T-cell (primary cell): ENCODE results near the gene NEGR1. TPM values are rescaled to one million over a fixed set of nuclear protein-coding genes. Genes with fewer than 3 reads are reported as not detected.

Experiments
- ATAC-seq, 4 experiments: fragments of 200-7000 bp in 3 of 4; fragments of 150-1000 bp in 1 of 4; cut with Tn5 transposase; replicated peaks in 1 of 4; 1 replicate in 3 of 4; 2 replicates in 1 of 4; pipeline ENCODE4 v1.10.0; 2021; ENCODE audit warnings: moderate library complexity in 3 of 4, mild to moderate bottlenecking in 2 of 4, moderate number of reproducible peaks in 1 of 4
- CTCF ChIA-PET, 2 donors: fragments of 300-600 bp; sonication (Branson Sonifier 250); formaldehyde crosslinking; loops; one replicate each; lab custom pipeline; 2022; ENCODE audit warnings: antibody characterized with exemption in 2 of 2; lab: Charles Lee
- POLR2A ChIA-PET, 2 donors: fragments of 300-600 bp; sonication (Branson Sonifier 250); formaldehyde crosslinking; loops; one replicate each; lab custom pipeline; 2022; ENCODE audit warnings: antibody characterized with exemption in 2 of 2; lab: Charles Lee
- DNase-seq, 35 experiments: peaks; one replicate each; pipeline versions ENCODE4 v3.0.0 to v3.0.0-alpha.2; 2013 to 2023
- H3K27ac ChIP-seq: one replicate; pipeline ENCODE4 v1.5.1; 2013; ENCODE audit warnings: low read length
- H3K27me3 ChIP-seq, 2 experiments: replicated peaks in 1 of 2; 1 replicate in 1 of 2; 2 replicates in 1 of 2; pipeline versions ENCODE4 v1.6.1 to v1.7.0; 2013; ENCODE audit warnings: low read length in 1 of 2, mixed read lengths in 1 of 2; ENCODE audit not compliant: control insufficient read depth in 2 of 2, insufficient read depth in 2 of 2; ENCODE audit errors: extremely low read depth in 1 of 2
- H3K36me3 ChIP-seq, 2 donors: 1 replicate in 1 of 2; 2 replicates in 1 of 2; pipeline versions ENCODE4 v1.6.1 to v1.7.0; 2013; ENCODE audit warnings: low read length in 1 of 2; ENCODE audit not compliant: control insufficient read depth in 2 of 2, insufficient read depth in 1 of 2; ENCODE audit errors: extremely low read depth in 1 of 2
- H3K4me1 ChIP-seq, 2 experiments: 1 replicate in 1 of 2; 2 replicates in 1 of 2; pipeline versions ENCODE4 v1.6.1 to v1.7.0; 2013; ENCODE audit warnings: low read length in 2 of 2, mixed read lengths in 1 of 2; ENCODE audit not compliant: insufficient read depth in 2 of 2, control insufficient read depth in 1 of 2; ENCODE audit errors: extremely low read depth in 1 of 2
- H3K4me3 ChIP-seq, 2 donors: 1 replicate in 1 of 2; 2 replicates in 1 of 2; pipeline versions ENCODE4 v1.5.1 to v1.7.0; 2013; ENCODE audit warnings: mild to moderate bottlenecking in 2 of 2, low read length in 1 of 2, moderate library complexity in 1 of 2; ENCODE audit not compliant: control insufficient read depth in 1 of 2; ENCODE audit errors: extremely low read depth in 1 of 2
- H3K9me3 ChIP-seq: 2 replicates; pipeline ENCODE4 v1.7.0; 2013
- H3K27ac Mint-ChIP-seq, 2 donors: one replicate each; pipeline ENCODE4 v1.8.0; 2020 to 2021; ENCODE audit warnings: mild to moderate bottlenecking in 2 of 2, mixed read lengths in 2 of 2
- H3K27me3 Mint-ChIP-seq, 2 donors: one replicate each; pipeline ENCODE4 v1.8.0; 2021 to 2022; ENCODE audit warnings: mixed read lengths in 2 of 2
- H3K36me3 Mint-ChIP-seq: one replicate; pipeline ENCODE4 v1.8.0; 2021; ENCODE audit warnings: mixed read lengths
- H3K4me1 Mint-ChIP-seq, 3 donors: one replicate each; pipeline ENCODE4 v1.8.0; 2020 to 2022; ENCODE audit warnings: mixed read lengths in 3 of 3, mild to moderate bottlenecking in 1 of 3
- H3K4me3 Mint-ChIP-seq, 3 donors: one replicate each; pipeline ENCODE4 v1.8.0; 2020 to 2022; ENCODE audit warnings: mild to moderate bottlenecking in 3 of 3, mixed read lengths in 3 of 3, moderate library complexity in 3 of 3
- H3K9me3 Mint-ChIP-seq, 3 donors: one replicate each; pipeline ENCODE4 v1.8.0; 2020 to 2022; ENCODE audit warnings: mixed read lengths in 3 of 3
- WGBS: methylation state at CpG from one replicate; pipeline ENCODE4 v1.1.5; 2013; ENCODE audit warnings: missing lambda C conversion rate; ENCODE audit not compliant: insufficient coverage; 5-methylcytosine and 5-hydroxymethylcytosine counted together
- total RNA-seq, 35 experiments: library from RNA in 6 of 35; stranded (reverse) in 6 of 35; fragments of 120-200 nt in 1 of 35; gene quantifications; one replicate each; pipeline versions ENCODE4 v1.2.1 to v1.2.4 and lab custom pipeline; 2013 to 2026

Gene NEGR1
- total RNA-seq, 5 donors from 2014 or later (not counting 1 experiment from before 2014, with no cell fraction given) = 0.05 to 0.26 (median 0.14) TPM; not detected in 1

DNA sequence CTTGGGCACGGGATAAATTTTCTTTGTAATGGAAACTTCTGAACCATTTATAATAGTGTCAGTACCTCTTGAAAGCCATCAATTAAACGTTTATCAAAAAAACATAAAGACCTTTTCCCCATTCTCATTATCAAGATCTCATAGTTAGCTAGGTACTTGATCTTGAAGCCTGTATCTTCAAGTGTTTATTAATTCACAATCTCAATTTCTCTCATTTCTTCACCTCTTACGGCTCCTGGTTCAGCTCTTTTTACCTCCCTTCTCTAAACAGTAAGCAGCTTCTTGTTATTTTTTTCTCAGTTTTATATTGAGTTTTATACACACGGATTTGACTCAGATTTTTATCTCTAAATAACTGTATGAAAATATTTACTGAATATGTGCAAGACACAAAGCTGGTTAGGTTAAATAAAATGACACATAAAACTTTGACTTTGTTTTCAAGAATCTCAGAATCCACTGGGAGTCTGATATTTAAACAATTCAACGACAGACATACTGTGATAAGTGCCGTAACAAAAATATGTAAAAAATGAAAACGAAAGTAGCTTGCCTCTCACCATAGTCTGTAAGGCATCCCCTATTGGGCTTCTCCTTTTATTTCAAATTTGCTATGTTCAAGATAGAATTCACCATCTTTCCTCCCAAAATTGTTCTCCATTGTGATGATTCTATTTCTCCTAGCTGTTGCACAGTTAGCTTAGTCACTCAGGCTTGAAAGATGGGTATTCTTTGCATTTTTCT lies 789.9 kb downstream of the NEGR1 start:
- POLR2A ChIA-PET = no interaction called here
- CTCF ChIA-PET = no interaction called here
- Mint-ChIP-seq H3K9me3 (no peaks in the 10 kb centered on the region), H3K4me3 (no peak overlapping the region), H3K27me3 (no peaks in the 10 kb centered on the region), H3K4me1 (no peaks in the 10 kb centered on the region), H3K27ac (no peak overlapping the region), H3K36me3 (no peaks in the 10 kb centered on the region)
- DNase-seq (no peak), ATAC-seq (no peak)
- no peak overlapping the region for H3K4me3 ChIP-seq
- no peaks in the 10 kb centered on the region for H3K4me1 ChIP-seq
- WGBS = 48% methylated on average over 2 of the region's 7 CpGs
- H3K9me3 ChIP-seq = no peaks in the 10 kb centered on the region
- H3K36me3 ChIP-seq = no peaks in the 10 kb centered on the region
- no peak overlapping the region for H3K27ac ChIP-seq
- no peaks in the 10 kb centered on the region for H3K27me3 ChIP-seq

DNA sequence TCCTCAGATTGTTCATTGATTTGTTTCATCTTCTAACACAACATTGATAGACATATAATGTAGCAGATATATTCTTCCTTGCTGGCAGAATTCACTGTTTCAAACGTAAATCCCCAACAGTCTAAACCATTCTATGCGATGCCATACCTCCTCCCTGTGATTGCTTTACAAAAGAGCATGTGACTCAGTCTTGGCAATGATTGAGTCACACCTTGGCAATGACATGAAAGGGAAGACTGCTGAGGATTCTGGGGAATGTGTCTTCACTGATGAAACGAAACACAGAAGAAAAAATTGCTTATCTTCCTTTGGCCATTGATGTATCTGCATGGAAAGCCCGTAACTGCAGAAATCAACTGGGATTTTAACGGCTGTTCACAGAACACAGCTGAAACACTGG lies 791.9 kb downstream of the NEGR1 start:
- no peaks in the 10 kb centered on the region for H3K4me1 ChIP-seq
- DNase-seq (no peak), ATAC-seq (no peak)
- H3K27ac ChIP-seq = no peak overlapping the region
- H3K36me3 ChIP-seq = no peaks in the 10 kb centered on the region
- POLR2A ChIA-PET = no interaction called here
- no peak overlapping the region for H3K27ac Mint-ChIP-seq
- no peaks in the 10 kb centered on the region for H3K4me1 Mint-ChIP-seq
- no peaks in the 10 kb centered on the region for H3K27me3 ChIP-seq
- no peak overlapping the region for H3K4me3 ChIP-seq
- H3K36me3 Mint-ChIP-seq = no peaks in the 10 kb centered on the region
- no peaks in the 10 kb centered on the region for H3K9me3 ChIP-seq
- no peak overlapping the region for H3K4me3 Mint-ChIP-seq
- H3K27me3 Mint-ChIP-seq = no peaks in the 10 kb centered on the region
- peaks cover 0 to 2% (median 0%) of the 10 kb centered on the region in 3 donors for H3K9me3 Mint-ChIP-seq
- 78% methylated on average over 2 of the region's 5 CpGs for WGBS
- CTCF ChIA-PET = no interaction called here

DNA sequence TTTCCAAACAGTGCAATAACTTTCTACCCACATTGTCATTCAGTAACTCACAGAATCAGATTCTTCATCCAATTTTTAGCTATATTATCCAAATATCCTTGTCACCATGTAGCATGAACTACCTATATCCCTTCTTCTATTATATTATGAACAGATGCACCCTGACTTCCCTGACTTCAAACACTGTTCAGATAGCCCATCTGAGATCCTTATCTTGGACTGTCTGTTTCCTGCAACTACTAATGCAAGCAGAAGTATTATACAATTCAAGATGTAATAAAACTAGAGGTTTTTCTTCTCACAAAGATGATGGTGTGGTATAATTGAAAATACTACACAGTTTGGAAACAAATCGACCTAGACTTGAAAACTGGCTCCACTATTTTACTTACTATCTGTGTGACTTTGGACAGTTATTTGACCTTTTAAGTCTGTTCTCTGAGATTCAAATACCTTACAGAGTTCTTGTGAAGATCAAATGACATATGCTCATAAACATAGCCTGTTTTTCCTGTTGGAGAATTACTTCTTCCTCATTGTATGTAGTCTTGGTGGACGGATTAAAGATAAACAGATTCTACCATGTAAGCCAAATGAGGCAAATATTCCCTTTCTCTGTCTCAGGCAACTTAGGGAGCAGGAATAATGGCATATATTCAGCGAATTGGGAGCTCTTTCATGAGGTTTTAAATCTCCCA lies 793.6 kb downstream of the NEGR1 start:
- Histone ChIP-seq H3K27ac (no peak overlapping the region), H3K4me1 (no peaks in the 10 kb centered on the region), H3K9me3 (no peaks in the 10 kb centered on the region), H3K36me3 (no peaks in the 10 kb centered on the region), H3K27me3 (no peaks in the 10 kb centered on the region), H3K4me3 (no peak overlapping the region)
- Mint-ChIP-seq H3K36me3 (no peaks in the 10 kb centered on the region), H3K4me3 (no peak overlapping the region), H3K4me1 (no peaks in the 10 kb centered on the region), H3K27me3 (no peaks in the 10 kb centered on the region), H3K27ac (no peak overlapping the region), H3K9me3 (peaks cover 0 to 2% (median 0%) of the 10 kb centered on the region in 3 donors)
- no peak for ATAC-seq
- ChIA-PET CTCF (no interaction called here), POLR2A (no interaction called here)
- DNase-seq = no peak
- no CpG with 5 or more reads among the region's 3 CpGs for whole genome bisulfite sequencing

DNA sequence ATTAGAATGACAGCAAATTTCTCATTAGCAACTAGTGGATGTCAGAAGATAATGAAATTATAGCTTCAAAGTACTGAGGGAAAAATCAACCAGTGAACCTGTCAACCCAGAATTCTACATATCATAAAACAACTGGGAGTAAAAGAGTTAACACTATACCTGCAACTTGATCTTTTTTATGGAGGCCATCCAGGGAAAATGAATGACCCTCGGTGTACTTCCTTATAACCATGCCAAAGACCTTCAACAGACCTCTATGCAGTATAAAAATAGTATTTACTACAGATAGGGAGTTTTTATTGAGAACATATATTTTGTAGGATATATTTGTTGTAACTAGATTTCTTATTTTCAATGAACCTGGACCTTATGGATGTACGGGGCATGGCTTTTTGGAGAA lies 809.0 kb downstream of the NEGR1 start:
- Mint-ChIP-seq H3K4me3 (no peak overlapping the region), H3K4me1 (no peaks in the 10 kb centered on the region), H3K36me3 (no peaks in the 10 kb centered on the region), H3K27me3 (no peaks in the 10 kb centered on the region), H3K27ac (no peak overlapping the region), H3K9me3 (peaks cover 0 to 12% (median 2%) of the 10 kb centered on the region in 3 donors)
- POLR2A ChIA-PET = no interaction called here
- Histone ChIP-seq H3K9me3 (no peaks in the 10 kb centered on the region), H3K27me3 (no peaks in the 10 kb centered on the region), H3K4me3 (no peak overlapping the region), H3K4me1 (no peaks in the 10 kb centered on the region), H3K27ac (no peak overlapping the region), H3K36me3 (no peaks in the 10 kb centered on the region)
- no peak for ATAC-seq
- DNase-seq = no peak
- no CpG with 5 or more reads among the region's 2 CpGs for WGBS
- CTCF ChIA-PET = no interaction called here

DNA sequence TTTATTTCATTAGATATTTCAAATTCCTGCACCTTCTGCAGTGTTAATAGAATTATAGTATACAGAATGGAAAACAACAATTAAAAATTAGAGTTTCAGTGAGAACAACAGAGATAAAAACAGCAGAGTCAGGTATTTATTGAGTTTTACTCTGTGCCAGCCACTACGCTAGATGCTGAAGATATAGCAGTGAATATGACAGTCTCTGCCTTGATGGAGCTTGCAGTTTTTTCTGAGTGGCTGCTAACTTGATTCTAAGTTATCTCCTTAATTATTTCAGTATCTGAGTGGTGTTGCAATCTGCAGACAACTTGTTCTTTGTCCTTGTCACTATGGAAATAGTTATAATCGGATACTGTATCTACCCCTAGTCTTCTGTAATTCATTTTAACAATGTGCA lies 817.2 kb downstream of the NEGR1 start:
- no peak for DNase-seq
- H3K27ac Mint-ChIP-seq = no peak overlapping the region
- WGBS = 100% methylated on average over 1 of the region's 2 CpGs
- no peak overlapping the region for H3K4me3 ChIP-seq
- no peaks in the 10 kb centered on the region for H3K27me3 ChIP-seq
- no peak for ATAC-seq
- H3K9me3 ChIP-seq = no peaks in the 10 kb centered on the region
- peaks cover 0 to 4% (median 0%) of the 10 kb centered on the region in 3 donors for H3K9me3 Mint-ChIP-seq
- ChIA-PET CTCF (no interaction called here), POLR2A (no interaction called here)
- H3K4me3 Mint-ChIP-seq = no peak overlapping the region
- no peaks in the 10 kb centered on the region for H3K36me3 Mint-ChIP-seq
- H3K27me3 Mint-ChIP-seq = no peaks in the 10 kb centered on the region
- no peaks in the 10 kb centered on the region for H3K36me3 ChIP-seq
- no peaks in the 10 kb centered on the region for H3K4me1 ChIP-seq
- no peaks in the 10 kb centered on the region for H3K4me1 Mint-ChIP-seq
- no peak overlapping the region for H3K27ac ChIP-seq

DNA sequence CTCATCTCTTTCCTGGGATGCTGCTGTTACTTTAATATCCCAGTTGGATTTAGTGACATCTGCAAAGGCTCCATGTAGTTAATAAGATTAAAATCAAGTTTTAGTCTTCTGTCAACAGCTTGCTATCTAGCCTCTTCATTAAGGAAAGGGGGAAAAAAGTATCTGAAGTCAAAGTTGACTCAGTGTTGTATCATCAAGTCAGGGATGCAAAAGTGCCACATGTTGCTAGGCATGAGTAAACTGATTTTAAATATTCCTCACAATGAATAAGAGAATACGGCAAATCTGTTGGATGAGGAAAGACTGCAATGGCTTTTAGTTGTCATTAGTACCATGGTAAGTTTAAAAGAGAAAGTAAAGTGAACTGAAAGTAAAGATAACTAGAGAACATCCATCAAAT lies 818.3 kb downstream of the NEGR1 start:
- no peaks in the 10 kb centered on the region for H3K36me3 ChIP-seq
- Mint-ChIP-seq H3K27ac (no peak overlapping the region), H3K9me3 (peaks cover 0 to 4% (median 4%) of the 10 kb centered on the region in 3 donors), H3K4me1 (no peaks in the 10 kb centered on the region), H3K36me3 (no peaks in the 10 kb centered on the region), H3K27me3 (no peaks in the 10 kb centered on the region), H3K4me3 (no peak overlapping the region)
- no peak overlapping the region for H3K27ac ChIP-seq
- H3K4me1 ChIP-seq = no peaks in the 10 kb centered on the region
- no peaks in the 10 kb centered on the region for H3K27me3 ChIP-seq
- H3K9me3 ChIP-seq = no peaks in the 10 kb centered on the region
- CTCF ChIA-PET = no interaction called here
- POLR2A ChIA-PET = no interaction called here
- no peak overlapping the region for H3K4me3 ChIP-seq
- ATAC-seq (no peak), DNase-seq (no peak)
- no CpG with 5 or more reads among the region's 1 CpG for whole genome bisulfite sequencing
